Mammary epithelial cell (primary cell): ENCODE measurements around the gene CCL4.
"Not testable (repeated sequence)": the region's sequence is repeated elsewhere in the genome, so short reads cannot be mapped to it uniquely, and the experiment has no call there.

Source experiments
- CTCF ChIP-seq, 2 donors: IDR thresholded peaks in 1 of 2; conservative IDR thresholded peaks in 1 of 2; 2 replicates each; pipeline ENCODE4 v1.5.1; 2011 to 2012; ENCODE audit warnings: inconsistent platforms in 2 of 2, low read length in 2 of 2, mild to moderate bottlenecking in 2 of 2, control low read depth in 1 of 2, low read depth in 1 of 2; ENCODE audit not compliant: insufficient read depth in 1 of 2; ENCODE audit errors: extremely low read depth in 1 of 2
- EZH2 ChIP-seq: IDR thresholded peaks from 2 replicates; pipeline ENCODE4 v1.6.1; 2012; ENCODE audit warnings: low read length, inconsistent platforms, borderline replicate concordance

DNA sequence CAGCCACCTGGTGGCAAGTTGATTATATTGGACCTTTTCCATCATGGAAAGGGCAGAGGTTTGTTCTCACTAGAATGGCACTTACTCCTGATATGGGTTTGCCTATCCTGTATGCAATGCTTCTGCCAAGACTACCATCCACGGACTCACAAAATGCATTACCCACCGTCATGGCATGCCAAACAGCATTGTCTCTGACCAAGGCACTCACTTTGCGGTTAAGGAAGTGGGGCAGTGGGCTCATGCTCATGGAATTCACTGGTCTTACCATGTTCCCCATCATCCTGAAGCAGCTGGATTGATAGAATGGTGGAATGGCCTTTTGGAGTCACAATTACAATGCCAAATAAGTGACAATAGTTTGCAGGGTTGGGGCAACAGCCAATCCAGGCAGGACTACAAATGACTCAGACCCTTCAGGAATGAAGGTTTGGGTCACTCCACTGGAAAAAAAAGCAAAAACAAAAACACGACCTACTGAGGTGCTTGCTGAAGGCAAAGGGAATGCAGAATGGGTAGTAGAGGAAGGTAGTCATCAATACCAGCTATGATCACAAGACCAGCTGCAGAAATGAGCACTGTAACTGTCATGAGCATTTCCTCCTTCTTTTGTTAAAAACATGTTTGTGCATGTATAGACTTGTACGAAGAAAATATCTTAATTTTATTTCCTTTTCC is 11.5 kb downstream of the CCL4 start:
- not testable (repeated sequence) for TF ChIP-seq EZH2; CTCF (conservative IDR thresholded peaks at IDR 0.05 in 1 of 2, IDR thresholded peaks at IDR 0.05 in 1 of 2; ENCODE audit: extremely low read depth in 1 of 2, insufficient read depth in 1 of 2, low read depth in 1 of 2, low read length in 2 of 2)
